Measurements from ENCODE around the gene DNAAF5.

DNAAF5 gene

DNA sequence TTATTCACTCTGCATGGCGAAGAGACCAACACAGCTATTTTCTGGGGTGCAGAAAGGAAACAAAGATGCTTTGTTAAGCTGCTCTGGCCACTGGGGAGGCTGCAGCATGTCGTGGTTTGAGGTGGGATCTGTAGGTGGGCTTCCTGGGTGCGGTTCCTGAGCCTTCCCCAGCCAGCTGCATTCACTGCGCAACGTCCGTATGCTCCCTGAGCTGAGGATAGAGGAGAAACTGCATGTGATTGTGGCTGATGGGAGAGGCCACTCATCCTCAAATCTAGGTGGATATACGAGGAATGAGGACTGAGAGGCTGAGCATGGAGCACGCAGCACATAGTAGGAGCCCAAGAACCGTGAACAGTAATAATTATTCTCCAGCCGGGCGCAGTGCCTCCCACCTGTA, 9.9 kb upstream of the DNAAF5 start:
- Histone ChIP-seq H3K4me1 (ENCODE audit: control insufficient read depth, insufficient read depth, low read length, poor library complexity, severe bottlenecking) (peaks cover 6% of the 10 kb centered on the region), H3K27me3 (replicated peaks; ENCODE audit: control insufficient read depth, insufficient read depth, low read length, poor library complexity, severe bottlenecking) (no peaks in the 10 kb centered on the region), H3K36me3 (ENCODE audit: control insufficient read depth, insufficient read depth, low read length) (no peaks in the 10 kb centered on the region), H3K27ac (ENCODE audit: insufficient read depth, low read length, poor library complexity, severe bottlenecking) (no peak overlapping the region), H3K9me3 (ENCODE audit: control insufficient read depth, low read length) (no peaks in the 10 kb centered on the region), H3K4me3 (ENCODE audit: insufficient read depth, low read depth, low read length, poor library complexity, severe bottlenecking) (no peak overlapping the region)
- DNase-seq, result no peak

DNA sequence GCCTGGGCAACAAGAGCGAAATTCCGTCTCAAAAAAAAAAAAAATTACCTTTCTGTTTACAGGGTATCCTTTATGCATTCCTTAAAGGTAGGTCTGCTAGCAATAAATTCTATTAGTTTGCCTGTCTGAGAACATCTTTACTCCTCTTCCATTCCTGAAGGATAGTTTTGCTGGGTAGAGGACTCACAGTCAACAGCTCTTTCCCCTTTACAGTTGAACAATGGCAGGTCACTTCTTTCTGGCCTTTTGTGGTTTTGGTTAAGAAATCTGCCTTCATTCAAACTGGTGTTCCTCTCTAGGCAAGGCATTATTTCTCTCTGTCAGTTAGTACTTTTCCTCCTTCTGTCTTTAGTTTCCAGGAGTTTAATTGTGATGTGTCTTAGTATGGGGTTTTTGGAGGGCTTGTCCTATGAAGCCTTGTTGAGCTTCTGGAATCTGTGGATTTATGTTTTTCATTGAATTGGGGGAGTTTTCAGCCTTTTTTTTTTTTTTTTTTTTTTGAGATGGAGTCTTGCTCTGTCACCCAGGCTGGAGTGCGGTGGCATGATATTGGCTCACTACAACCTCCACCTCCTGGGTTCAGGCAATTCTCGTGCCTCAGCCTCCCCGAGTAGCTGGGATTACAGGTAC, 4.8 kb upstream of the DNAAF5 start:
- Histone ChIP-seq H3K36me3 (ENCODE audit: control insufficient read depth, insufficient read depth, low read length) (no peaks in the 10 kb centered on the region), H3K4me1 (ENCODE audit: control insufficient read depth, insufficient read depth, low read length, poor library complexity, severe bottlenecking) (peaks cover 7% of the 10 kb centered on the region), H3K4me3 (ENCODE audit: insufficient read depth, low read depth, low read length, poor library complexity, severe bottlenecking) (no peak overlapping the region), H3K27ac (ENCODE audit: insufficient read depth, low read length, poor library complexity, severe bottlenecking) (no peak overlapping the region), H3K9me3 (ENCODE audit: control insufficient read depth, low read length) (no peaks in the 10 kb centered on the region), H3K27me3 (replicated peaks; ENCODE audit: control insufficient read depth, insufficient read depth, low read length, poor library complexity, severe bottlenecking) (no peaks in the 10 kb centered on the region)
- no peak for DNase-seq

DNA sequence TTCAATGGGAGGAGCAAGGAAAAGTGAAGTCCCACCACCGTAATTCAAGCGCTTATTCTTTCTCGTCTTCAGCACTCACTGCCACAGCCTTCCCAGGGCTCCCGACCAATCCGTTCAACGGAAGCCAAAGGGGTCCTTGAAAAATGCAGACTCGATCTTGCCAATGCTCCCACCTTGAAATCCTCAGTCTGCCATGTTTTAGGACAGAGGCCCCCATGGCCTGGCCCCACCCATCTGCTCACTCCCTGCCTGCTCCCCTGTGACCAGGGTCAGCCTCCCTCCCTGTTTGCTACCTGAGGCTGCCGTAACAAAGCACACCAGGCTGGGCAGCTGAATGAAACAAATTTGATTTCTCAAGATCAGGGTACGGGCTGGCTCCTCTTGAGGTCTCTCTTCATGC, 3.0 kb upstream of the DNAAF5 start:
- Histone ChIP-seq H3K9me3 (ENCODE audit: control insufficient read depth, low read length) (no peaks in the 10 kb centered on the region), H3K27me3 (replicated peaks; ENCODE audit: control insufficient read depth, insufficient read depth, low read length, poor library complexity, severe bottlenecking) (no peaks in the 10 kb centered on the region), H3K27ac (ENCODE audit: insufficient read depth, low read length, poor library complexity, severe bottlenecking) (no peak overlapping the region), H3K36me3 (ENCODE audit: control insufficient read depth, insufficient read depth, low read length) (no peaks in the 10 kb centered on the region), H3K4me1 (ENCODE audit: control insufficient read depth, insufficient read depth, low read length, poor library complexity, severe bottlenecking) (peaks cover 12% of the 10 kb centered on the region), H3K4me3 (ENCODE audit: insufficient read depth, low read depth, low read length, poor library complexity, severe bottlenecking) (no peak overlapping the region)
- DNase-seq, result no peak

DNA sequence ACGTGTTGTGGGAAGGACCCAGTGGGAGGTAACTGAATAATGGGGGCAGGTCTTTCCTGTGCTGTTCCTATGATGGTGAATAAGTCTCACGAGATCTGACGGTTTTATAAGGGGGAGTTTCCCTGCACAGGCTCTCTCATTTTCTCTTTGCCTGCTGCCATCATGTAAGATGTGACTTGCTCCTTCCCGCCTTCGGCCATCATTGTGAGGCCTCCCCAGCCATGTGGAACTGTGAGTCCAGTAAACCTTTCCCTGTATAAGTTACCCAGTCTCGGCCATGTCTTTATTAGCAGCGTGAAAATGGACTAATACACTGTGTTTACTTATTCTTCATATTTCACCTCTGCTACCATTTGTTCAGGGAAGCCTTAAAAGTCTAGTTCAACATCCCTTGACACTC, 2.2 kb upstream of the DNAAF5 start:
- Histone ChIP-seq H3K36me3 (ENCODE audit: control insufficient read depth, insufficient read depth, low read length) (peaks cover 1% of the 10 kb centered on the region), H3K4me3 (ENCODE audit: insufficient read depth, low read depth, low read length, poor library complexity, severe bottlenecking) (no peak overlapping the region), H3K9me3 (ENCODE audit: control insufficient read depth, low read length) (no peaks in the 10 kb centered on the region), H3K27ac (ENCODE audit: insufficient read depth, low read length, poor library complexity, severe bottlenecking) (no peak overlapping the region), H3K4me1 (ENCODE audit: control insufficient read depth, insufficient read depth, low read length, poor library complexity, severe bottlenecking) (peaks cover 12% of the 10 kb centered on the region), H3K27me3 (replicated peaks; ENCODE audit: control insufficient read depth, insufficient read depth, low read length, poor library complexity, severe bottlenecking) (no peaks in the 10 kb centered on the region)
- no peak for DNase-seq

DNA sequence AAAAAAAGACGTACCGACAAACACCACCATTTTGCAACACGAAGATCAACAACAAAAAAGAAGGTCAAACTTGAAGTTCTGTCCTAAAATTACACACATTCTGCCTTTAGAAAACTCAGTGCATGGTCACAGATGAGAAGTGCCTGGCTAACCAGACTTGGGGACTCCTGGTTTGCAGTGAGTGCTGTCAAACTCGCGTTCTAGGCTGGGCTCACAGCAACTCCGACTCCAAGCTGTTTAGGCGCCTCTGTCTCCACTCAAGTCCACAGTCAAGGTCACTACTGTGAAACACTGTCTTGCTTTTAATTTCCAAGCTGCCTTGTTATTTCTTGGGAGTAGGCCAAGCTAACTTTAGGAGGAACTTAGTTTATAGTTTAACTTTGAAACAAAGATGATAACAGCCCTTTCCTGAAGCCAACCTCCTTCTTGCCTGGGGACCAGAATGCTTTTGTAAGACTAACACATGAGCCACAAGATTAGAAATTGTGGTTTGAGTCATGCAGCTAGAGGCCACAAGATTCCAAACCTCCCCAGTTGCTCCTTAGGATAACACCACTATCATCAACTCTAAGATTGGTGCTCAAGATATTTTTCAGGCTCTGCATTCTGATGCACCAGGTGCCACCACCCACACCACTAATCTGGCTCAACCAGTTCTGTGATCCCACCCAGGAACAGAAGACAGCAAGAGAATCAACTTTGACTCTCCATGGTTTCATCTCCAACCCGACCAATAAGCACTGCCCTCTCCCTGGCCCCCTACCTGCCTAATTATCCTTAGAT, 1.1 kb upstream of the DNAAF5 start:
- Histone ChIP-seq H3K4me3 (ENCODE audit: insufficient read depth, low read depth, low read length, poor library complexity, severe bottlenecking) (no peak overlapping the region), H3K36me3 (ENCODE audit: control insufficient read depth, insufficient read depth, low read length) (peaks cover 11% of the 10 kb centered on the region), H3K27me3 (replicated peaks; ENCODE audit: control insufficient read depth, insufficient read depth, low read length, poor library complexity, severe bottlenecking) (no peaks in the 10 kb centered on the region), H3K27ac (ENCODE audit: insufficient read depth, low read length, poor library complexity, severe bottlenecking) (no peak overlapping the region), H3K9me3 (ENCODE audit: control insufficient read depth, low read length) (no peaks in the 10 kb centered on the region), H3K4me1 (ENCODE audit: control insufficient read depth, insufficient read depth, low read length, poor library complexity, severe bottlenecking) (peaks cover 12% of the 10 kb centered on the region)
- no peak for DNase-seq

DNA sequence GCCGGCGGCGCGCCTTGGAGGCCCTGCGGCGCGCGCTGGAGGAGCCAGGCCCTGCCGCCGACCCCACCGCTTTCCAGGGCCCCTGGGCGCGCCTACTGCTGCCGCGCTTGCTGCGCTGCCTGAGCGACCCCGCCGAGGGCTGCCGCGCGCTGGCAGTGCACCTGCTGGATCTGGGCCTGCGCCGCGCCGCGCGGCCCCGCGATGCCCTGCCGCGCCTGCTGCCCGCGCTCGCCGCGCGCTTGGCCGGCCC, 280 bp downstream of the DNAAF5 start:
- Histone ChIP-seq H3K27ac (ENCODE audit: insufficient read depth, low read length, poor library complexity, severe bottlenecking) (peak overlapping the region; percentile 16), H3K27me3 (replicated peaks; ENCODE audit: control insufficient read depth, insufficient read depth, low read length, poor library complexity, severe bottlenecking) (no peaks in the 10 kb centered on the region), H3K36me3 (ENCODE audit: control insufficient read depth, insufficient read depth, low read length) (peaks cover 13% of the 10 kb centered on the region), H3K9me3 (ENCODE audit: control insufficient read depth, low read length) (no peaks in the 10 kb centered on the region), H3K4me3 (ENCODE audit: insufficient read depth, low read depth, low read length, poor library complexity, severe bottlenecking) (peak overlapping the region; percentile 46), H3K4me1 (ENCODE audit: control insufficient read depth, insufficient read depth, low read length, poor library complexity, severe bottlenecking) (peaks cover 12% of the 10 kb centered on the region)
- DNase-seq, result no peak

DNA sequence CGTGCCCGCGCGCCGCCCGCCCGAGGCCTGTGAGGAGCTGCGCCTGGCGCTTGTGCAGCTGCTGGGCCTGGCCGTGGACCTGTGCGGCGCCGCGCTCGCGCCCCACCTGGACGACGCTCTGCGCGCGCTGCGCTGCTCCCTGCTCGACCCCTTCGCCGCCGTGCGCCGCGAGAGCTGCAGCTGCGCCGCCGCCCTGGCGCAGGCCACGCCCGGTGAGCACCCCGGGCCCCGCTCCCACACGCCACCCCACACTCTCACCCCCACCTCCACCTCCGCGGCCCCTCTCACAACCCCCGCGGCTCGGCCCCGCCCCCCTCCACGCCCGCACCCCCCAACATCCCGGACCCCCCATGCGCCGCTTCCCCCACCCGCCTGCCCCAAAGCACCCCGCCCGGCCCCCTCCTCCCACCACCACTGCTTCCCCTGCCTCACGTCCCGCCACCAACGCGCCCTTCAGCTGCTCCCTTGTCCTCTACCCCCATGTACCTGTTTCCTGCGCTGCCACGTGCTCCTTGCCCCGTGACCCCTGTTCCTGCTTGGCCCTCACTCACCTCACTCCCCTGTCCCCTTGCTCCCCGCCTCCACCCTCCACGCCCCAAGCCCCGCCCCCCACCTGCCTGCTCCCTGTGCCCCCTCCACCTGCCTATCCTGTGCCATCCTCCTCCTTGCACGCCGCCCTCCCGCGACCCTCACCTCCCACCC, 756 bp downstream of the DNAAF5 start, which contains the start of gene PRKAR1B:
Gene PRKAR1B (minus strand): TSS at position 178 of the 702 bp plus-strand sequence. CDS start 15,776 bp downstream, outside the sequence.
- peak within 1 kb of the TSS; percentile 46 for H3K4me3 ChIP-seq (ENCODE audit: insufficient read depth, low read depth, low read length, poor library complexity, severe bottlenecking)
- DNase-seq, result no peak
- H3K36me3 ChIP-seq (ENCODE audit: control insufficient read depth, insufficient read depth, low read length), result peaks cover 16% of the 10 kb centered on the region
- peaks cover 12% of the 10 kb centered on the region for H3K4me1 ChIP-seq (ENCODE audit: control insufficient read depth, insufficient read depth, low read length, poor library complexity, severe bottlenecking)
- peak within 1 kb of the TSS; percentile 16 for H3K27ac ChIP-seq (ENCODE audit: insufficient read depth, low read length, poor library complexity, severe bottlenecking)
- H3K9me3 ChIP-seq (ENCODE audit: control insufficient read depth, low read length), result no peaks in the 10 kb centered on the region
- H3K27me3 ChIP-seq (replicated peaks; ENCODE audit: control insufficient read depth, insufficient read depth, low read length, poor library complexity, severe bottlenecking), result no peaks in the 10 kb centered on the region

DNA sequence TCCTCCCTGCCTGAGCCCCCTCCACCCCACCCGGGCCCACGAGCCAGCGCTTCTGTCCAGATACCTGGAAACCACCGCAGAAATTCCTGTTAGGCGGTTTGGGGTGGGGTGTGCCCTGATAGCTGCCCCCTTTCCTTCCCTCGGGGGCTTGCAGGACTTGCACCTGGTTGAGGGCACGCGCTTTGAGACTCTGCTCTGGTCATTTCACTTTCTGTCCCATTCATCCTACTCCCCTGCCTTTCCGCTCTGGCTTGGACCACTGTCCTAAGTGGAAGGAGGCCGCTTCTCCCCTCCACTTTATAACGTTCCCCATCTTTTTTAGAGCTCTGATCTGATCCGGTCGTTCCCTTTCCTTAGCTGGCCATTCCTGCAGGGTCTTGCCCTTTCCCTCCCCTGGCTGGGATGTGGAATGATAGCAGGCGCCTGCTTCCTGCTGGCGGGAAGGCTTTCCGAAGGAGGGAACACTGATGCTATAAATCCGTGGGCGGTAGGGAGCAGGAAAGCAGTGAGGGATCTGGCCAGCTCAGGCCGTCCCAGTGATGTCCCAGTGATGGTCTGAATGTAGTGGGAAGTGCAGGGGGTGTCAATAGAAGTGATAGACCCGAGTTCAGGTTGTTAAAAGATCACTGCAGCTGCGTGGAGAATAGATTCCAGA, 1.4 kb downstream of the DNAAF5 start:
- Histone ChIP-seq H3K27me3 (replicated peaks; ENCODE audit: control insufficient read depth, insufficient read depth, low read length, poor library complexity, severe bottlenecking) (no peaks in the 10 kb centered on the region), H3K36me3 (ENCODE audit: control insufficient read depth, insufficient read depth, low read length) (peaks cover 16% of the 10 kb centered on the region), H3K4me3 (ENCODE audit: insufficient read depth, low read depth, low read length, poor library complexity, severe bottlenecking) (peak overlapping the region; percentile 46), H3K27ac (ENCODE audit: insufficient read depth, low read length, poor library complexity, severe bottlenecking) (no peak overlapping the region), H3K9me3 (ENCODE audit: control insufficient read depth, low read length) (no peaks in the 10 kb centered on the region), H3K4me1 (ENCODE audit: control insufficient read depth, insufficient read depth, low read length, poor library complexity, severe bottlenecking) (peaks cover 12% of the 10 kb centered on the region)
- DNase-seq, result no peak

DNA sequence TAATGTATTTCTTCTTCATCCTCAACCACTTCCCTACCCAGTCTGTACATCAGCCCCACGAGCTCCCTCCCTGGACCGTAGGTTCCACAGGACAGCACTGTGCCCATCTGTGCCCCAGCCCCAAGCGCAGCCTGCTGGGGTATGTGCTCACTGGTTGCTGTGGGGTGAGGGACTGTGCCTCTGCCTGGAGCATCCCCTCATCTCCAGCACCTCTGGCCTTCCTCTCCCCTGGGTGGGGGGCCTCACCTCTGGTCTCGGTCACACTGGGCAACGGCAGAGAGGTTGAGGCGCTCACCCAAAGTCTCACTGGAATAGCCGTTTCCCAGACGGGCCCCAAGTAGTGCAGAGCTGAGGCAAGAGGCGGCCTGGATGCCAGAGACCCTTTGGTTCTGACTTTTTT, 2.1 kb downstream of the DNAAF5 start:
- Histone ChIP-seq H3K27me3 (replicated peaks; ENCODE audit: control insufficient read depth, insufficient read depth, low read length, poor library complexity, severe bottlenecking) (no peaks in the 10 kb centered on the region), H3K9me3 (ENCODE audit: control insufficient read depth, low read length) (no peaks in the 10 kb centered on the region), H3K36me3 (ENCODE audit: control insufficient read depth, insufficient read depth, low read length) (peaks cover 16% of the 10 kb centered on the region), H3K4me3 (ENCODE audit: insufficient read depth, low read depth, low read length, poor library complexity, severe bottlenecking) (no peak overlapping the region), H3K27ac (ENCODE audit: insufficient read depth, low read length, poor library complexity, severe bottlenecking) (no peak overlapping the region), H3K4me1 (ENCODE audit: control insufficient read depth, insufficient read depth, low read length, poor library complexity, severe bottlenecking) (peaks cover 12% of the 10 kb centered on the region)
- DNase-seq, result no peak
